DOHH2 (cell line): Measurements from ENCODE around the gene AGAP3.

ENCODE experiments used
- H3F3A ChIP-seq: fragments of 200-600 bp; sonication (generic), shearing (Covaris generic); 2 replicates; pipeline ENCODE4 v1.6.0; 2016; ENCODE audit warnings: antibody characterized with exemption, mild to moderate bottlenecking; ENCODE audit not compliant: control insufficient read depth, insufficient read depth
- H3K27ac ChIP-seq: fragments of 200-600 bp; sonication (generic); 2 replicates; pipeline ENCODE4 v1.5.1; 2014; ENCODE audit warnings: low read depth, mild to moderate bottlenecking, low read length, moderate library complexity
- H3K27me3 ChIP-seq: fragments of 200-600 bp; sonication (generic); 2 replicates; pipeline ENCODE4 v1.6.1; 2014; ENCODE audit warnings: mild to moderate bottlenecking, low read length, mixed read lengths; ENCODE audit not compliant: control insufficient read depth
- H3K36me3 ChIP-seq: fragments of 200-600 bp; sonication (generic); 2 replicates; pipeline ENCODE4 v1.6.1; 2014; ENCODE audit warnings: mild to moderate bottlenecking, low read length, moderate library complexity, mixed read lengths; ENCODE audit not compliant: control insufficient read depth
- H3K4me1 ChIP-seq: fragments of 200-600 bp; sonication (generic); 2 replicates; pipeline ENCODE4 v1.6.1; 2014; ENCODE audit warnings: mild to moderate bottlenecking, low read length, mixed read lengths; ENCODE audit not compliant: control insufficient read depth
- H3K4me2 ChIP-seq: fragments of 200-600 bp; sonication (generic); 2 replicates; pipeline ENCODE4 v1.6.0; 2014; ENCODE audit warnings: mild to moderate bottlenecking, low read length, moderate library complexity
- H3K4me3 ChIP-seq: fragments of 200-600 bp; sonication (generic); 2 replicates; pipeline ENCODE4 v1.5.1; 2014; ENCODE audit warnings: mild to moderate bottlenecking, low read length, mixed read lengths
- H3K79me2 ChIP-seq: fragments of 200-600 bp; sonication (generic); 2 replicates; pipeline ENCODE4 v1.6.1; 2014; ENCODE audit warnings: mild to moderate bottlenecking, low read length, mixed read lengths; ENCODE audit not compliant: control insufficient read depth
- H3K9me2 ChIP-seq: fragments of 200-600 bp; sonication (generic); replicated peaks from 2 replicates; pipeline ENCODE4 v1.6.1; 2014; ENCODE audit warnings: mild to moderate bottlenecking, low read length, mixed read lengths; ENCODE audit not compliant: control insufficient read depth
- H3K9me3 ChIP-seq: fragments of 200-600 bp; sonication (generic); 2 replicates; pipeline ENCODE4 v1.6.1; 2014; ENCODE audit warnings: antibody characterized with exemption, low read length, mixed read lengths; ENCODE audit not compliant: control insufficient read depth, insufficient read depth
- H4K20me1 ChIP-seq: fragments of 200-600 bp; sonication (generic); 2 replicates; pipeline ENCODE4 v1.6.0; 2014; ENCODE audit warnings: low read depth, mild to moderate bottlenecking, antibody characterized with exemption, low read length, moderate library complexity; ENCODE audit not compliant: control insufficient read depth, insufficient read depth
- EZH2phosphoT487 ChIP-seq: fragments of 200-600 bp; sonication (generic); IDR thresholded peaks from 2 replicates; pipeline ENCODE4 v1.6.1; 2017; ENCODE audit warnings: borderline replicate concordance, mild to moderate bottlenecking, antibody characterized with exemption, low read length, moderate library complexity, mixed read lengths
- TF ChIP-seq, protein P1 (sequence below): fragments of 200-600 bp; sonication (generic); IDR thresholded peaks from one replicate; pipeline ENCODE4 v1.5.1; 2014; ENCODE audit warnings: antibody characterized with exemption, mild to moderate bottlenecking, low read depth, low read length; ENCODE audit not compliant: poor library complexity, severe bottlenecking

The AGAP3 gene

DNA sequence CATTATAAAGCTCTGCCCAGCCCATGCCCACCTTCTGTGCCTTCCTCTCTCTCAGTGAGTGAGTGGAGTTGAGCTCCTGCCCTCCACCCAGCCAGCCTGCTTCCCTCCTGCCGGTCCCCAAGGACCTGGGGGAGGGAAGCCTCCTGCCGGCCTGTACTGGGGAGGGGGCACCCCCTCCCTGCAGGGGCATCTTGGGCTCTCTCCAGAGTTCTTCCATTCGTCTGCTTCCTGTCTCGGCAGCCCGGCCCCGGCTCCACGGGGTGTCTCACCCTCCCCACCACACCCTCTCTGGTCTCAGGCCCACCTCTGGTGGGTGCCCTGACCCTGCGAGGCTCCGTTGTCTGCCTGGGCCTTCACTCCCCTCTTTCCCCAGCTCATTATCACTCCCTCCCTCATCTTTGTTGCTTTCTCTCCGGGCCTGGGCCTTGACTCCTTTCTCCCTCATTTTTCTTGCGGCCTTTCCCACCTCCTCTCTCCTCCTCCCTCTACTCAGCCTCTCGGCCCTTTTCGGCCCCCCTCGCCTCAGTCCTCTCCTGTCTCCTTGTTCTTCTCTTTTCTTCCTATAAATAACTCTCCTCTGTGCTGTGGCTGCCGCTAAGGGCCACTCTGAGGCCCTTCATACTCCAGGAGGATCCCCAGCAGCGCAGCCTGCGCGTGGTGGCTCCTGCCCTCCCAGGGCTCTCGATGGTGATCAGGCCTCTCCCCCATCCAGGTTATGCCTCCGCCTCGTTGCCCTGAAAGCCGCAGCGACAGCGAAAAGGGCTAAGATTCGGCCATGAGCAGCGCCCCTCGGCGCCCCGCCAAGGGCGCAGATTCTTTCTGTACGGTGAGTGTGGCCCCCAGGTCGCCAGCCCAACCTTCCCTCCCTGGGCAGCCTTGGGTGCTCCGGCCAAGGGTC lies 24.8 kb upstream of the AGAP3 start:
- Histone ChIP-seq H3K27me3 (no peaks in the 10 kb centered on the region), H4K20me1 (peaks cover 7% of the 10 kb centered on the region; the same call in 1 of the 2 replicates), H3K4me2 (peak overlapping the region; percentile 97), H3F3A (peaks cover 7% of the 10 kb centered on the region), H3K4me1 (peaks cover 31% of the 10 kb centered on the region), H3K36me3 (peaks cover 43% of the 10 kb centered on the region), H3K9me2 (no peaks in the 10 kb centered on the region), H3K79me2 (peaks cover 30% of the 10 kb centered on the region), H3K27ac (no peak overlapping the region), H3K9me3 (no peaks in the 10 kb centered on the region), H3K4me3 (peak overlapping the region; percentile 89)
- TF ChIP-seq, protein P1, sequence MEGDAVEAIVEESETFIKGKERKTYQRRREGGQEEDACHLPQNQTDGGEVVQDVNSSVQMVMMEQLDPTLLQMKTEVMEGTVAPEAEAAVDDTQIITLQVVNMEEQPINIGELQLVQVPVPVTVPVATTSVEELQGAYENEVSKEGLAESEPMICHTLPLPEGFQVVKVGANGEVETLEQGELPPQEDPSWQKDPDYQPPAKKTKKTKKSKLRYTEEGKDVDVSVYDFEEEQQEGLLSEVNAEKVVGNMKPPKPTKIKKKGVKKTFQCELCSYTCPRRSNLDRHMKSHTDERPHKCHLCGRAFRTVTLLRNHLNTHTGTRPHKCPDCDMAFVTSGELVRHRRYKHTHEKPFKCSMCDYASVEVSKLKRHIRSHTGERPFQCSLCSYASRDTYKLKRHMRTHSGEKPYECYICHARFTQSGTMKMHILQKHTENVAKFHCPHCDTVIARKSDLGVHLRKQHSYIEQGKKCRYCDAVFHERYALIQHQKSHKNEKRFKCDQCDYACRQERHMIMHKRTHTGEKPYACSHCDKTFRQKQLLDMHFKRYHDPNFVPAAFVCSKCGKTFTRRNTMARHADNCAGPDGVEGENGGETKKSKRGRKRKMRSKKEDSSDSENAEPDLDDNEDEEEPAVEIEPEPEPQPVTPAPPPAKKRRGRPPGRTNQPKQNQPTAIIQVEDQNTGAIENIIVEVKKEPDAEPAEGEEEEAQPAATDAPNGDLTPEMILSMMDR: no peak
- TF ChIP-seq EZH2phosphoT487: no peak

DNA sequence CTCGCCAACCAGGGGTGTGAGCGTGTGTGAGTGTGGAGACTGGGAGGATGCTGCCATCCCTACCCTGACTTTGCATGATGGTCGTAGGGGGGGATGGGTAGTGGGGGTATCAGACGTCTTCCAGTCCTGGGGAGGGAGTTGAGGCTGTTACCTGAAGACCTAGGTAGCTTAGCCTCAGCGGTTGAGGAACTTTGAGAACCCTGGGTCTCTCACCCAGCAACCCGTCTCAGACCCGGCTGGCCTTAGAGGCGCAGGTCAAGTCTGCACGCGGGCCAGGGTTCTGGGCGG lies 24.2 kb upstream of the AGAP3 start:
- Histone ChIP-seq H3K9me3 (no peaks in the 10 kb centered on the region), H4K20me1 (peaks cover 7% of the 10 kb centered on the region; the same call in 1 of the 2 replicates), H3K9me2 (no peaks in the 10 kb centered on the region), H3F3A (peaks cover 7% of the 10 kb centered on the region), H3K4me1 (peaks cover 27% of the 10 kb centered on the region), H3K79me2 (peaks cover 30% of the 10 kb centered on the region), H3K27ac (no peak overlapping the region), H3K4me3 (no peak overlapping the region), H3K4me2 (no peak overlapping the region), H3K36me3 (peaks cover 49% of the 10 kb centered on the region), H3K27me3 (no peaks in the 10 kb centered on the region)
- TF ChIP-seq EZH2phosphoT487: no peak
- TF ChIP-seq, protein P1: no peak

DNA sequence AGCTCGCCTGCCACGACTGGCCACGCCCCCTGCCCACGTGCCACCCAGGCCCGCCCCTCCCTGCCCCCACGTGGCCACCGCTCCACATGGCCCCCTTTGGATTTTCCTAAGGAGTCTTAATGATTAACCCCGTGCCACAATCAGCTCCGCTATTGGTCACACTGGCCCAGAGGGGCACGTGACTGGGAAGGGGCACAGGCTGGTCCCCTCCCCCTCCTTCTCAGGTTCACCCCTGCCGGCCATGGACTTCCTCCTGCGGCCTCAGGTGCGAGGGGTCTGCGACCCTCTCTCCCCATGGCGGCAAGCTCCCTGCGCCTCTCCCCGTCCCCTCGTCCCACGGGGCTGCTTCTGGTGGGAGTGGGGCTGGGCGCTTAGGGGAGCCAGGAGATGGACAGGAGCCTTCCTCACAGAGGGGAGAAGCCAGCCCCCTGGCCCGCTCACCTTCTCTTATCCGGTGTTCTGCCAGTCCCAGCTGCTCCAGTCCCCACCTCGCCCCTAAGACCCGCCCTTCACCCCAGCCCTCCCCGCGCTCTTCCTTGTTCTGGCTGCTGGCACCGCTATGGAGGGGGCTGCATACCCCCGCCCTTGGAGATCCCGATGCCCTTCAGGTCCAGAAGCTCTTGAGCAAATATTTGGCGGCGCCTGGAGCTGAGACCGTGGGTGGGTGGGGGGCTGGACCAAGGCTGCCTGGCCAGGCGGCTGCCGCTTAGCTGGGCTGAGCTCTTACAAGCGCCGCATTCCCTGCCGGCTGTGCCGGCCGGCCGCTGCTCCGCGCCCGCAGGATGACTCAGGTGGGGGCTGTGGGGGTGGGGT lies 23.7 kb upstream of the AGAP3 start:
- H3K36me3 ChIP-seq: peaks cover 55% of the 10 kb centered on the region
- no peak overlapping the region for H3K4me3 ChIP-seq
- no peak overlapping the region for H3K27ac ChIP-seq
- TF ChIP-seq EZH2phosphoT487: no peak
- TF ChIP-seq, protein P1: no peak
- no peaks in the 10 kb centered on the region for H3K9me2 ChIP-seq
- H3K4me2 ChIP-seq: no peak overlapping the region
- H3K4me1 ChIP-seq: peaks cover 23% of the 10 kb centered on the region
- no peaks in the 10 kb centered on the region for H3K27me3 ChIP-seq
- H3K79me2 ChIP-seq: peaks cover 30% of the 10 kb centered on the region
- H4K20me1 ChIP-seq: peaks cover 7% of the 10 kb centered on the region; the same call in 1 of the 2 replicates
- H3K9me3 ChIP-seq: no peaks in the 10 kb centered on the region
- peaks cover 7% of the 10 kb centered on the region for H3F3A ChIP-seq
